Heart right ventricle (tissue), 16 donors: ENCODE results near the gene PXN. TPM values are rescaled to one million over a fixed set of nuclear protein-coding genes. Genes with fewer than 3 reads are reported as not detected.

ENCODE experiments used
- ATAC-seq, 8 donors: fragments of 200-7000 bp; cut with Tn5 transposase; one replicate each; pipeline ENCODE4 v1.9.1; 2020; ENCODE audit warnings: mild to moderate bottlenecking in 8 of 8, moderate library complexity in 8 of 8, moderate number of reproducible peaks in 1 of 8
- DNase-seq, 2 donors: peaks; one replicate each; pipeline ENCODE4 v3.0.0-alpha.2; 2020
- H3K27ac ChIP-seq, 10 donors: fragments of 200-600 bp; sonication (generic) in 2 of 10; one replicate each; pipeline versions ENCODE4 v1.5.0 to v1.8.0; 2020 to 2022; ENCODE audit warnings: mild to moderate bottlenecking in 3 of 10
- H3K27me3 ChIP-seq, 7 donors: fragments of 200-600 bp; one replicate each; pipeline ENCODE4 v1.8.0; 2021 to 2022; ENCODE audit warnings: mild to moderate bottlenecking in 2 of 7
- H3K36me3 ChIP-seq, 9 donors: fragments of 200-600 bp; sonication (generic) in 1 of 9; one replicate each; pipeline versions ENCODE4 v1.5.0 to v1.8.0; 2020 to 2022; ENCODE audit warnings: mild to moderate bottlenecking in 2 of 9
- H3K4me1 ChIP-seq, 9 donors: fragments of 200-600 bp; sonication (generic) in 1 of 9; one replicate each; pipeline versions ENCODE4 v1.5.0 to v1.8.0; 2020 to 2022; ENCODE audit warnings: mild to moderate bottlenecking in 4 of 9
- H3K4me3 ChIP-seq, 10 donors: fragments of 200-600 bp; sonication (generic) in 2 of 10; one replicate each; pipeline versions ENCODE4 v1.5.0 to v1.8.0; 2020 to 2022; ENCODE audit warnings: mild to moderate bottlenecking in 7 of 10, moderate library complexity in 2 of 10
- H3K9me3 ChIP-seq, 11 donors: fragments of 200-600 bp in 10 of 11; sonication (generic) in 2 of 11; one replicate each; pipeline versions ENCODE4 v1.5.0 to v1.8.0; 2013 to 2022; ENCODE audit warnings: mild to moderate bottlenecking in 2 of 11, control low read depth in 1 of 11, moderate library complexity in 1 of 11
- CTCF ChIP-seq, 9 donors: fragments of 200-600 bp; sonication (generic) in 2 of 9; IDR thresholded peaks; one replicate each; pipeline versions ENCODE4 v1.5.0 to v1.8.0; 2021 to 2022; ENCODE audit warnings: antibody characterized with exemption in 9 of 9, mild to moderate bottlenecking in 5 of 9, moderate library complexity in 1 of 9
- WGBS, 2 donors: extraction: QIAGEN DNeasy Blood & Tissue Kit; methylation state at CpG; one replicate each; pipeline ENCODE4 v1.1.7; 2013; ENCODE audit warnings: inconsistent platforms in 1 of 2; 5-methylcytosine and 5-hydroxymethylcytosine counted together
- intact Hi-C, 10 donors: fragments of 100-400 bp; cut with DNase I; formaldehyde crosslinking; loops; one replicate each; pipeline versions ENCODE4 v1.11.1 to v1.14.2; 2022
- polyA plus RNA-seq, 2 donors: library from polyadenylated mRNA; stranded (reverse); fragments of 200-250 nt; gene quantifications; one replicate each; pipeline ENCODE4 v1.2.3, GENCODE V29; 2013
- total RNA-seq, 10 donors: library from RNA; stranded (reverse); fragmentation: NEBNext Ultra II Directional in 3 of 10; extraction: Animal tissue kit (Norgen Biotek cat#: 25700) in 3 of 10; gene quantifications; one replicate each; pipeline versions ENCODE4 v1.2.1 to v1.2.4, GENCODE V29; 2021 to 2023
- donor health status: Arrhythmogenic right ventricular cardiomyopathy.
- donor health status: ischemic (EF 13 %, LVEDD 7.1; RV severe dilation, severe dysfunction).
- donor health status: healthy with polysubstance abuse.
- donor health status: DM: no; HTN: yes; CAD: no.
- donor health status: DM: no; HTN: no; CAD: no.
- donor health status: ischemic (EF 25% LVEDD 6.9; RV normal size, moderate dysfunction).
- donor health status: ischemic (EF 25% LVEDD 5.7; RV mildly dilated, moderate dysfunction).
- donor health status: healthy.
- donor health status: DM: yes; HTN: yes; CAD: no.
- donor health status: Ischemic cardiomyopathy.
- donor health status: ischemic (EF 35%, LVEDD 5.7; RV mildly dilated, moderate dysfunction).
- donor health status: nonischemic (EF 11% LVEDD 7.7; RV severe dilation, severe dysfunction).
- donor health status: DM: yes; HTN: yes; CAD: no.
- donor health status: PGD.
- donor health status: ischemic (EF 29% LVEDD 5.4; RV normal size, mild dysfunction).
- donor health status: nonischemic (EF 23%, LVEDD 6.1; RV moderate dilation, normal function).

The PXN gene
- total and polyA plus RNA-seq, 12 donors, result 41.2 to 123 (median 63.3) TPM

- Histone ChIP-seq H3K27ac (no peak overlapping the region), H3K9me3 (no peaks in the 10 kb centered on the region), H3K4me3 (no peak overlapping the region), H3K27me3 (no peaks in the 10 kb centered on the region), H3K36me3 (peaks cover 4 to 100% (median 78%) of the 10 kb centered on the region in 9 donors), H3K4me1 (no peaks in the 10 kb centered on the region)
- no peak for TF ChIP-seq CTCF (IDR thresholded peaks at IDR 0.05)
- 95 to 97% methylated on average over 7 of the region's 7 CpGs for WGBS, 2 donors
- ATAC-seq (no peak), DNase-seq (no peak)
- intact Hi-C loops, result no loop called here
Observed at GRCh38 chr12:120170631-120171030, 94.9 kb downstream of the PXN start.

- Histone ChIP-seq H3K4me1 (no peaks in the 10 kb centered on the region), H3K36me3 (peaks cover 0 to 100% (median 72%) of the 10 kb centered on the region in 9 donors), H3K27ac (no peak overlapping the region), H3K27me3 (no peaks in the 10 kb centered on the region), H3K9me3 (no peaks in the 10 kb centered on the region), H3K4me3 (no peak overlapping the region)
- DNase-seq (no peak), ATAC-seq (peak in 1 of 8 donors; percentile 17)
- no peak for TF ChIP-seq CTCF (IDR thresholded peaks at IDR 0.05)
- 98% methylated on average over 2 of the region's 2 CpGs for WGBS, 2 donors
- intact Hi-C loops, result no loop called here
Observed at GRCh38 chr12:120169946-120170345, 95.6 kb downstream of the PXN start.

DNA sequence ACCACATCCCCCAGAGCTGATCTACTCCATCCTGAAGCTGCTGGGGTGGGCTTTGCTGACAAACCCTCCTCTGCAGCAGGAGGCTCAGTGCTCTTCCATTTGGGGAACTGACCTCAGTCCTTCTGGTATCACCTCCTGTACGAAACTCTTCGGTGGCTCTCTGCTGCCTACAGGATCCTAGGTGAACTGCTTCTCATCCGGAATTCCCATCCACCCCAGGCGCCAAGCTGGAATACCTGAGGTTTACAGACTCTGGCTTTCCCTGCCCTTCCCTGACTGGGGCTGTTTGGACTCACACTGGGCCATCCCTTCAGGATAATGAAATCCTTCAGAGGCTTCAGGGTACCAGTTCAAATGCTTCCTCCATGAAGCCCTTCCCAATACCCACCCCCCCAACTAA, 97.2 kb downstream of the PXN start:
- intact Hi-C loops, result no loop called here
- Histone ChIP-seq H3K27me3 (no peaks in the 10 kb centered on the region), H3K27ac (no peak overlapping the region), H3K4me1 (no peaks in the 10 kb centered on the region), H3K36me3 (peaks cover 0 to 100% (median 70%) of the 10 kb centered on the region in 9 donors), H3K4me3 (no peak overlapping the region), H3K9me3 (no peaks in the 10 kb centered on the region)
- DNase-seq (no peak), ATAC-seq (no peak)
- WGBS, 2 donors, result 92 to 95% methylated on average over 4 of the region's 4 CpGs
- no peak for TF ChIP-seq CTCF (IDR thresholded peaks at IDR 0.05)

- WGBS, 2 donors, result 91 to 93% methylated on average over 6 of the region's 6 CpGs
- no peak for TF ChIP-seq CTCF (IDR thresholded peaks at IDR 0.05)
- intact Hi-C loops, result no loop called here
Observed at GRCh38 chr12:120167529-120168095, 97.9 kb downstream of the PXN start.

More at GRCh38 chr12:120167529-120168095, 97.9 kb downstream of the PXN start:
- H3K9me3 ChIP-seq, result no peaks in the 10 kb centered on the region
- peaks cover 0 to 100% (median 68%) of the 10 kb centered on the region in 9 donors for H3K36me3 ChIP-seq
- no peak for DNase-seq
- no peak overlapping the region for H3K4me3 ChIP-seq
- no peaks in the 10 kb centered on the region for H3K27me3 ChIP-seq
- no peaks in the 10 kb centered on the region for H3K4me1 ChIP-seq
- H3K27ac ChIP-seq, result no peak overlapping the region
- no peak for ATAC-seq
